Endometrial microvascular endothelial cells (primary cell): ENCODE data around the gene KDM7A. TPM values are rescaled to one million over a fixed set of nuclear protein-coding genes. Genes with fewer than 3 reads are reported as not detected.

Source experiments
- in situ Hi-C: cut with HindIII; loops from 2 replicates; pipeline ENCODE4 v1.10.0; 2017; ENCODE audit warnings: low sequenced_read_pairs, low pct_unique_long_range_greater_than_20kb; ENCODE audit errors: inconsistent ontology term
- total RNA-seq: library from RNA; depleted of rRNA; stranded (reverse); fragments of >200 nt; gene quantifications from one replicate; pipeline ENCODE4 v1.2.3, GENCODE V29; 2015; ENCODE audit errors: inconsistent ontology term

Gene KDM7A, protein sequence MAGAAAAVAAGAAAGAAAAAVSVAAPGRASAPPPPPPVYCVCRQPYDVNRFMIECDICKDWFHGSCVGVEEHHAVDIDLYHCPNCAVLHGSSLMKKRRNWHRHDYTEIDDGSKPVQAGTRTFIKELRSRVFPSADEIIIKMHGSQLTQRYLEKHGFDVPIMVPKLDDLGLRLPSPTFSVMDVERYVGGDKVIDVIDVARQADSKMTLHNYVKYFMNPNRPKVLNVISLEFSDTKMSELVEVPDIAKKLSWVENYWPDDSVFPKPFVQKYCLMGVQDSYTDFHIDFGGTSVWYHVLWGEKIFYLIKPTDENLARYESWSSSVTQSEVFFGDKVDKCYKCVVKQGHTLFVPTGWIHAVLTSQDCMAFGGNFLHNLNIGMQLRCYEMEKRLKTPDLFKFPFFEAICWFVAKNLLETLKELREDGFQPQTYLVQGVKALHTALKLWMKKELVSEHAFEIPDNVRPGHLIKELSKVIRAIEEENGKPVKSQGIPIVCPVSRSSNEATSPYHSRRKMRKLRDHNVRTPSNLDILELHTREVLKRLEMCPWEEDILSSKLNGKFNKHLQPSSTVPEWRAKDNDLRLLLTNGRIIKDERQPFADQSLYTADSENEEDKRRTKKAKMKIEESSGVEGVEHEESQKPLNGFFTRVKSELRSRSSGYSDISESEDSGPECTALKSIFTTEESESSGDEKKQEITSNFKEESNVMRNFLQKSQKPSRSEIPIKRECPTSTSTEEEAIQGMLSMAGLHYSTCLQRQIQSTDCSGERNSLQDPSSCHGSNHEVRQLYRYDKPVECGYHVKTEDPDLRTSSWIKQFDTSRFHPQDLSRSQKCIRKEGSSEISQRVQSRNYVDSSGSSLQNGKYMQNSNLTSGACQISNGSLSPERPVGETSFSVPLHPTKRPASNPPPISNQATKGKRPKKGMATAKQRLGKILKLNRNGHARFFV
- 2.4 TPM for total RNA-seq

DNA sequence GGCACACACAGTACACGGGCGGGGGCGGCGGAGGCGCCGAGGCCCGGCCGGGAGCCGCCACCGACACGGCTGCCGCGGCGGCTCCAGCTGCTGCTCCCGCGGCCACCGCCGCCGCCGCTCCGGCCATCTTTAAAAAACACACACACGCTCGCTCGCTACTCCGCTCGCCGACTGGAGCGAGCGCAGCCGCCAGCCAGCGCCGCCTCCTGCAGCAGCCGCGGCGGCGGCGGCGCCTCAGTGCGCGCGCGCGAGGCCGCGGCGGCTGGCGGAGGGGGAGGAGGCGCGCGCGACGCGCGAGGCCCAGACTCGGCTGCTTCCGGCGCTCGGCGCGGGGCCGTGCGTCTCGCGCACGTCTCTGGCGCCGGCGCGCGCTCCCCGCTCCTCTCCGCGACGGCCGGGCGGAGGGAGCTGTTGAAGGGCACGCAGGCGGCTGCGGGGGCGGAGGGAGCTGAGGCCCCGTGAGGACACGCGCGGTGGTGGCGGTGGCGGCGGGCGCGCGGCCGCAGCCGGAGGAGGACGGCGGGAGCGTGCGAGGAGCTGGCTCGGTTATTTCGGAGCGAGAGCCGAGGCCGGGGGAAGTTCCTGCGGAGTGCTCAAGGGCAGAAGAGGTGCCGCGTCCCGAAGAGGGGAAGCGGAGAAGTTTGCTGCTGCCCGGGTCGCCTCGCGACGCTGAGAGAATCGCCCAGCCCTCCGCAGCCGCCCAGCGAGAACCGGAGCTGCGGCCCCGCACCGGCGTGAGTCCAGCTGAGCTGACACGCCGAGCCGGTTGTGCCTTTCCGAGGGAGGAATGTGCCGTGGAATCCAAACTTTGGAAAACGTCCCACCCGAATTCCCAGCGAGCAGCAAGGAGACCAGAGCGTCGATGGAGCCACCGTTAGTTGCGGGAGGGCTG lies at the start of gene KDM7A:
Gene KDM7A (minus strand): TSS at position 173 of the 892 bp plus-strand sequence. CDS start 46 bp downstream, at position 127.
- in situ Hi-C loops: no loop called here

DNA sequence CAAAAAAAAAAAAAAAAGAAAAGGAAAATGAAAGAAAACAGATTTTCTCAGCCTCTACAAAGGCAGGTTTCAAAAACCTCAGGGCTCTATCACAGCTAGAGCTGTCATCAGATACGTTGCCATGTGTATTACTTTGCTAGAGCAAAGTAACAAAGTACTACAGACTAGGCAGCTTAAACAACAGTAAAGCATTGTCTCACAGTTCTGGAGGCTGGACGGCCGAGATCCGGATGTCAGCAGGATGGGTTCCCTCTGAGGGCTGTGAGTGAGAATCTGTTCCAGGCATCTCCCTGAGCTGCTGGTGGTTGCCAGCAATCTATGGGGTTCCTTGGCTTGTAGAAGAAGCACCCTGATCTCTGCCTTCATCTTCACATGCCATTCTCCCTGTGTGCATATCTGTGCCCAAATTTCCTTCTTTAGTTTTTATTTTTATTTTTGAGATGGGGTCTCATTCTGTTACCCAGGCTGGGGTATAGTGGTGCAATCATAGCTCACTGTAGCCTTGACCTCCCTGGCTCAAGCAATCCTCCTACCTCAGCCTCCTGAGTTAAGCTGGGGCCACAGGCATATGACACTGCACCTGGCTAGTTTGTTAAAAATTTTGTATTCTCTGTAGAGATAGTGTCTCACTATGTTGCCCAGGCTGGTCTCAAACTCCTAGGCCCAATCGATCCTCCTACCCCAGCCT lies 48.9 kb upstream of the KDM7A start:
- in situ Hi-C loops: no loop called here

DNA sequence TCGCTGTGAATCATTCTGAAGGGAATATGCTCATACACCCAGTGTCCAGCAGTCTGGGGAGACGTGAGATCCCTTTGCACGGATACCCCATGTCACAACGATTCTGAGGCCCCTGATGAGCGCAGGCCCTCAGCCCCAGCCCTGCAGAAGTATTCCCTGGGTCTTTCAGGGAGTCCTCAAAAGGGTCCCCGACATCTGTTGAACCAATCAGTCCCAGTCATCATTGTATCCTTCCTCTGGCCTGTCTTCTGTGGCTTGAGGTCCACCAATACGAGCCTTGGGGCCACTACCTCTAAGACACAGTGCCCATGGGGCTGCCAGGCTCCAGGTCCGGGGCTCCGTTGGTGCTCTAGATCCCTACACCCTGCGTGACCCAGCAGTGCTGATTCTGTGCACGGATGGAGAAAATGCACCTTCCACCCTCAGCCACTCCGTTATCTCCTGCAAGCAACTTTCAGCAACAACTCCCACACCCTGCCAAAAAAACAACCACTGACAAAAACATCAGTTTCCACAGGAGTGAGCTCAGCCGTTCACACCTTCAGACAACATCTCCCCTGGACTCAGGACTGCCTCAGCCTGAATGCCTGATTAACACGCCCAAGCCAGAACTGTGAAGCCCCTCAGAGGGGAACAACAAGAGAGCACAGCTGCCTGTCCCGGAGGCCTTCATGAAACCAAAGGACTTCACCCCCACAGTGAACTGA lies 46.9 kb upstream of the KDM7A start:
- in situ Hi-C loops: no loop called here

DNA sequence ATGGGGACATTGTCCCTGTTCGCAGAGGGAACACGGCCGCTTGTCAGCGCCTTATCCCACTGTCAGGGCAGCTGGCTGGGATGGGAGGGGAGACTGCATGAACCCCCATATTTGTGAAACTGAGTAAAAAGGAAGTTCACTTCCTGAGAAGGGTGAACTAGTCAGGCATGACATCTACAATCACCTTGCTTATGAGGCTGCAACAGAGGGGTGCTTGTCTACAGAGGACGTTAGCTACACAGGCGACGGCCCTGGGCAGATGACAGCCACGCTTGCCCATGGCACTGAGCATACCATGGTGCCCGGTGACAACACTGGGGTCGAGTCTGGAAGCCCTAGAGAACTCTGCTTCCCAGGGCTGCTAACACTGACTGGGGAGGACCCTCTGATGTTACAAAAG lies 46.0 kb upstream of the KDM7A start:
- in situ Hi-C loops: no loop called here

DNA sequence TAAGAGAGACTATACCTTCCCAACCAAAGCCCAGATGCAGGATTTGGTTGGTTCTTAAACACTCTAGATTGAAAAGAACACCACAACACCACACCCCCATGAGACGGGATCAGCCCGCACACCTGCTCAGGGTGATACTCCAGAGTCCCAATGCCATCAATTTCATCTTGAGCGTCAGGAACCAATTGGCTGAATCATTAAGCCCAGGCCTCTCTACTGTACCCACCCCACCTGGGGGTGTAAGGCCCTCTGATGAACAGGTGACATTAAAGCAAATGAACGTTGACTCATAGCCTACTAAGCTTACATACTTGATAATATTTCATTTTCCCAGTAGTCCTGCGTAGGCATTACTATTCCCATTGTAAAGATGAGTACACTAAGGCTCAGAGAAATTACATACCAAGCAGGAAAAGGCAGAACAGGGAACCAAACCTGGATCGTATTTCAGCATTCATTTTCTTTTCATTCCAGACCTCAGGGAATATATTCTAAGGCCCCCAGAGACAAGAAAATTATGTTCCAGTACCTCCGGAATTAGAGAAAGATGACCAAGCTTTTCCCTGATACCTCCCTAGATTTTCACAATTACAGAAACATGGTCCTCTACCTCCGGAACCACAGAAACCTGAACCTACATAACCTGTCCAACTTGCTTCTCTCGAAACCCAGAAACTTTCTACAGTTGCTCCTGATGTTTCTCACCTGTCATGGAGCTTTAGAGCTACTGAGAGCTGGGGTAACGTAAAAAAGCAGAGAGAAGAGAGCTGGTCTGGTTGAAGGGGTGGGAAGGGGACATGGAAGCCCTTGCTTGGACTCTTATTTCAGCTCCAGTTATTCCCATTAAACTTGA lies 43.1 kb upstream of the KDM7A start:
- in situ Hi-C loops: no loop called here

DNA sequence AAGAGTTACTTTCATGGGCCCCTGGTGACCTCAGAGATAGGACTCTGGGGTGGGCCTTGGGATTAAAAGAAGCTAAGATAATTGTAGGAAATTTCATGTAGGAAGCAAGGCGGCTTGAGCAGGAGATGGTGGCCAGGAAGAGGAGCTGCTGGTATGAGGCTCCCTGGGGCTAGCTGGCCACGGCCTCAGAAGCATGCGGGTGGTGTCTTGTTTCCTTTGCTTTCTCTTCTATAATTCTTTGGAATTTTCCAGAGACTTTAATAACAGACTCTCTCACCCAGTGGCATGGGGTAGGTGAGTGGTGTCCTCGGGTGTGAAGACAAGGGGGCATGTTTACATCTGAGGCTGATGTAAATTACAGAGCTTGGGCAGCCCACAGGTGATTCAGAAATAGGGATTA lies 41.9 kb upstream of the KDM7A start:
- in situ Hi-C loops: no loop called here

DNA sequence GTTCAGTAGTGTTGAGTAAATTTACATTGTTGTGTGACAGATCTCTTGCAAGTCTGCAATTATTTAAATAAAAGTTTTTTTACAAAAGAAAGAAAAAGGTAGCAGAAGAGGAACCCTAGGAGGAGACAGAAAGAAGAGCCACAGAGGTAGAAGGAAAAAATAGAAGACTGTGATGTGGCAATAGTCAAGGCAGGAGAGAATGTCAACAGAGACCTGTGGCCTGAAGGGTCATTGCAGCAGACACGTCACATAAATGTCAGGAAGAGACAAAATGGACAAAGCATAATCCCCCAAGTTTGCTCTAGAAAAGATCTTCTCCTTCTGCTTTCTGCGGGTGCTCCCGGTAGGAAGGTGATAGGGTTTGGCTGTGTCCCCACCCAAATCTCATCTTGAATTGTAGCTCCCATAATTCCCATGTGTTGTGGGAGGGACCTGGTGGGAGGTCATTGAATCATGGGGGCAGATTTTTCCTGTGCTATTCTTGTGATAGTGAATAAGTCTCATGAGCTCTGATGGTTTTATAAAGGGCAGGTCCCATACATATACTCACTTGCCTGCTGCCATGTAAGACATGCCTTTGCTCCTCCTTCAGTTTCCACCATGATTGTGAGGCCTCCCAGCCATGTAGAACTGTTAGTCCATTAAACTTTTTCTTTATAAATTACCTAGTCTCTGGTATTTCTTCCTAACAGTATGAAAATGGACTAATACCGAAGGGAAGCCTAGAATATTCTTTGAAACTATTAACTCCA lies 41.1 kb upstream of the KDM7A start:
- in situ Hi-C loops: no loop called here

DNA sequence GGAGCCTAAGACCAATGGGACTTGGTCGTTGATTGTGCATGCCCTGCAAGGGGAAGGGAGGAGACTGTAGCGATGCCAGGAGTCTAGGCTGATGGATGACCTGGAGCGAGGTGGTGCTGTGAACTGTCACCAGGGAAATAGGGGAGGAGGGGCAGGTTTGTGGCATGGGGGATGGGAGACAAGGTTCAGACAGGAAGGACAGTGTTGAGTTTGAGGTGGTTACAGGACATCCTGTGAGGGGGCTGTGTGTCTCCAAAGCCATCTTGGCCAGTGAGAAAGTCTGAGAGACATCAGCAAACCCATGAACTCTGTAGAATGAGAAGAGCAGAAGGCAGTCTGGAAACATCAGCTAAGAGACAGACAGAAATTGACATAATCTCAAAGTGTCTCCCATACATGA lies 38.5 kb upstream of the KDM7A start:
- in situ Hi-C loops: no loop called here

DNA sequence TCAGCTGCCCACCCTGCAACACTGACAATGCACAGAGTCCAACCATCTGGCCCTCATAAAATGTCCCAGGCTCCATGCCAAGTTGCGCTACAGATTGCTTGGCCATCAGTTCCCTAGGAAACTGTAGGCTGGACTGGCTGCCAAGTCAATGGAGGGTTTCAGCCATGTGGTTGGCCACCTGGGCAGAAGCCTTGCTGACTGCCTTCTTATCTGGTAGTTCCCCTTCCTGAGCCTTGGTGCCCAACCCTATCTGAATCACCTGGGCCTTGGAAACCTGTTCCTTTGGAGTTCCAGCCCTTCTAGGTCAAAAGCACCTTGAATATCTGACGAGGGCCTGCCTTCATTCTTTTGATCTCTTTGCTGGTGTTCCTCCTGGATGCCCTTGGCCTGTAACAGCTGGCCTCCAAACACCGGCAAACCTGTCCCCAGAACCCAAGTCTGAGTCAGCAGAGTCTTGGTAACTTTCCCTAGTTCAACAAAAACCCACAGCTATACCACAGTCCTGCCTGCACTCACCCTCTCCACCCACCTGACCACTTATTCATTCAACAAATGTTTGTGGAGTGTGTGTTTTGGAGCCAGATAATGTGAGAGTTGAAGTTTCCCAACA lies 37.4 kb upstream of the KDM7A start:
- in situ Hi-C loops: no loop called here

DNA sequence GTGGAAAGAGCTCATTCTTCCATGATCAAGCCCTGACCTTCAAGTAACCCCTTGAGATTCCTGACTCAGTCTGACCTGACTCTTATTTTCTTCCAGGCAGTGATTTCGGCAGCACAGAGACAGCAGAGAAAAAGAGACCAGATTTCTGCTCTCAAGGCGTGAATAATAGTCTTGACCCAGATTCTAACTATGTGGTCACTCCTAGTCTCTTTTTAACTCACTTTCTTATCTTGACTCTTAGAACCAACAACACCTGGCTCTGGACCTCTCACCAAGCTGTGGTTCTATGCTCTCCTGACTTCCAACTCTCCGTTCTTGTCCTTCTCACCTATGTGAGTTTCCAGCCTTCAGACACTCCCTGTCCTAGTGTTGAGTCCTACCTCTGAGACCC lies 36.9 kb upstream of the KDM7A start:
- in situ Hi-C loops: no loop called here

DNA sequence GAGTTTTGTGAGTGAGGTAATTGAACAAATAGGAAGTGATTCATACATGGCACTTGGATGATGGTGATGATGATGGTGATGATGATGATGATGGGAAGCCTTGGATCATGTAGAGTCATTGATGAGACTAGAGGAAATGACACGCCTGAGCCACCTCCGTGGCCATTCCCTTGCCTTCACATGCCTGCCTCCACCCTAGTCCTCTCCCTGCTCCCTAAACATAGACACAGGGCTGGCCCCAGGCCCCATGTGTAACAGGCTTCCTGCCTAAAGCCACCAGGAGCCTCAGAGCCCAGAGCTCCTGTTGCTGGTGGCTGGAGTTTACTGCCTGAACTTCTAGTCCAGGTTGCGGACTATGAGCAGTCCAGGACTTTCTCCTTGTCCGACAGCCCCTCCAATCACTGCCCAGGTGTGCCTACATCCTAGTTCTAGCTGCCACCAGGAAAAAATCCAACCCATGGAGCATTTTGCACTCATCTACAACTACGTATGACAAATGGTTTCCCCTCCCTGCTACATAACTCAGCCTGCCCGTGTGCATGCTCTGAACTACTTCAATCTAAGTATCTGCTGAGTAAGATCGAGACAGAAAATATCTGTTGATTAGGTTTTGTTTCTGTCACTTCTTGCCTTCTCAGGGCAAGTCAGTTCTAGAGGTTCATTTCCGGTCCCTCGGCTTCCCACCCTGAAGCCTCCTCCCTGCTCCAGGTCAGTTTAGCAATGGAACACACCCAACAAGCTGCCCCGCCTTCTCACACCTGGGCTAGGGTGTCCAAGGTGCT lies 35.5 kb upstream of the KDM7A start:
- in situ Hi-C loops: no loop called here

DNA sequence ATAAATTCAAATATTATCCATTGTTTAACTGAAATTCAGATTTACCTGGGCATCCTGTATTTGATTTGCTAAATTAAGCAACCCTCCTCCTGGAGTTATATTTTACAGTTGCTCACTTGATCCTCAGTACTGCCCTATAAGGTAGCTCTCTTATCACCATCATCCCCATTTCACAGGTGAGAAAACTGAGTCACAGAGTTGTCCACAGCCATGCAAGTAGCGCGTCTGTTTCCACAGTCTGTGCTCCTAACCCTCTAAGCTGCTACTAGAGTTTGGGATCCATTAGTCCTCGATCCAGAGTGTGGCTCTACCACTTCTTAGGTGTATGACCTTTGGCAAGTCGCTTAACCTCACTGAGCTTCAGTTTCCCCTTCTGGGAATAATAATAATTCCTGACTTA lies 34.9 kb upstream of the KDM7A start:
- in situ Hi-C loops: no loop called here

DNA sequence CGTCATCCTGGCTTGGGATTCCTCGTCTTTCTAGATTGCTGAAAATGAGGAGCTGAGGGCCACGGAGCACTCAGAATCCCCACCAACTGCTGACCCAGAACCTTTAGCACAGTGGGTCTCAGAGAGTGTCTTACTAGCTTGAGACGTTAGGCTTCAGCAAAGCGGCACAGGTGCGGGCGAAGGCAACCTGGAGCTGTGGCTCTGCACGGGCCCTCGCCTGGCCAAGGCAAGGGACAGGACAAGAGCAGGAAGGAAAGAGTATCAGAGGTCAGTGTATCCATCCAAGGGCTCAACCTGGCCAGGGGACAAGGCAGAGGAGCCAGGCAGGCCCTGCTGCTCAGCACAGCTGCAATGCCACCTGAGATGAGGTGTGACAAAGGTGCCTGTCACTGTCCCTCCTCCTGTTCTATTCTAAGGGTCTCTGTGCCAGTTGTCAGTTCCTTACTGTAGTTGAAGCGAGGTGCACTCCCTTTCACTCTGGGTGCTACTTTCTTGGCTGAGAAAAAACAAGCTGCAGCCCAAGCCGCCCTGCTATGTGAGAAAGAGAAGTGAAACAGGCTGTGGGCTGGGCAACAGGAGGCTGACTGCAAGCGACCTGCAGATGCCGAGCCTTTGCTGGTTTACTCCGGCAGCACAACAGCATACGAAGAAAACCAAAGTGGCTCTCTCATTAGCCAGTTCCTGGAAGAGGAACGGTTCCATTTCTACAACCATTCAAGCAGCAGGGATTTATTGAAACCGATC lies 33.3 kb upstream of the KDM7A start:
- in situ Hi-C loops: no loop called here

DNA sequence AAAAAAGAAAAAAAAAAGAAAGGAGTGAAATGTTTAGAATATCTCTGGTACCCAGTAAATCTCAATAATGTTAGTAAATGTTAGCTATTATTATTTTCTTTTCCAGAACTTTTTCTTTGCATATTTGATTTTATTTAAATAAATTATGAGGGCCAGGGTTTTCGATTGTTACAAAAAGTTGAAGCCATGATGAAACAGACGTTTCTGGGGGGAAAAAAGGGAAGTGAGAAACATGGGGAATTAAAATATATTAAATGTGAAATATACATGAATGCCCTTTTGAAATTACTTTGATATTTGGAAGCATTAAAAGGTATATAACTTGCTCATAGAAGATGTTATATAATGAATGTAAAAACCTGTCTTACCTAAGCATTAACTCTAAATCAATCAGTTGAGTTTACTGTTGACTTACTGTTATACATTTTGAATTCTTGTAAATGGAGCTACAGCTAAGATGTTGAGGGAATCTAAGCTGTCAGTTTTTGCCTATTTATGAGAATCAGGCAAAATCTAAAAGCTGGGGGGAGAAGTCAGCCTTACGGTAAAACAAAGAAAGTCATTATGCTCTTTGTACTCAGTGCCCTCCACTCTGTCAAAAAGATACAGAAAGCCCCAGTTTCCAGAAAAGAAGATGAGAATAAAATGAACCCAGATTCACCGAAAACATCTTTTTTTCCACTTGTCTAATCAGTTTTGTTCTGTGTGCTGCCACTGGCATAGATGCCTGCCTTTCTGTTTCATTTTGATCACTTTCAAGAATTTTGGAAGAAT lies 30.0 kb upstream of the KDM7A start:
- in situ Hi-C loops: no loop called here
